ENCODE measurements around the gene MAML2. TPM values are rescaled to one million over a fixed set of nuclear protein-coding genes. Genes with fewer than 3 reads are reported as not detected.

The MAML2 gene
- total and polyA plus RNA-seq, 2 experiments from 2014 or later, result 1.1 to 8.2 TPM

DNA sequence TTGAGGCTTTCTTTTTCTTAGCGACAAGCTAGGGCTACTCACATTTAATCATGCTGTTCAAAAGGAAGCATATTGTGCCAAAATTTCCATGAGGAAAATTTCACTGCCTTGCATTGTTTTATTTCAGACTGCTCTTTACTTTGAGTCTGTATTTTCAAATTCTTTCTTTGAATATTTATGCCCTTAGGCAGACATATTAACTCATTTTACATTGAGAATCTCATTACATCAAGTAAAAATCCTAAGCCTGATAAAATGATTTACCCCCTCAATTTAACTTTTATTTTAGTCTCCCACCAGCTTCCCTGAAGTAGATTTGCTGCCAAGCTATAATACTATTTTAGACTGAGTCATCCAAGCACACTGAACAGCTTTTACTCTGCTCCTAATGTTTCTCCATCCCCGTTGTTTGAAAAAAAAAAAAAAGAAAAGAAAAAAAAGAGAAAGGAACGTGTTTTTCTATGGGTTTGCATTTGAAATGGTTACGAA is 229.8 kb downstream of the MAML2 start:
- no peak for TF ChIP-seq CTCF (IDR thresholded peaks at IDR 0.05; ENCODE audit: low read depth, low read length)
- Histone ChIP-seq H3K9me3 (ENCODE audit: low read depth) (no peaks in the 10 kb centered on the region), H3K27me3 (no peaks in the 10 kb centered on the region), H3K27ac (no peak overlapping the region), H3K4me3 (no peak overlapping the region), H3K4me1 (ENCODE audit: low read depth) (no peaks in the 10 kb centered on the region), H3K36me3 (no peaks in the 10 kb centered on the region)
- peak in 1 of 2 donors; percentile 76 for DNase-seq (ENCODE audit: low read depth in 1 of 2, low spot score in 1 of 2)

DNA sequence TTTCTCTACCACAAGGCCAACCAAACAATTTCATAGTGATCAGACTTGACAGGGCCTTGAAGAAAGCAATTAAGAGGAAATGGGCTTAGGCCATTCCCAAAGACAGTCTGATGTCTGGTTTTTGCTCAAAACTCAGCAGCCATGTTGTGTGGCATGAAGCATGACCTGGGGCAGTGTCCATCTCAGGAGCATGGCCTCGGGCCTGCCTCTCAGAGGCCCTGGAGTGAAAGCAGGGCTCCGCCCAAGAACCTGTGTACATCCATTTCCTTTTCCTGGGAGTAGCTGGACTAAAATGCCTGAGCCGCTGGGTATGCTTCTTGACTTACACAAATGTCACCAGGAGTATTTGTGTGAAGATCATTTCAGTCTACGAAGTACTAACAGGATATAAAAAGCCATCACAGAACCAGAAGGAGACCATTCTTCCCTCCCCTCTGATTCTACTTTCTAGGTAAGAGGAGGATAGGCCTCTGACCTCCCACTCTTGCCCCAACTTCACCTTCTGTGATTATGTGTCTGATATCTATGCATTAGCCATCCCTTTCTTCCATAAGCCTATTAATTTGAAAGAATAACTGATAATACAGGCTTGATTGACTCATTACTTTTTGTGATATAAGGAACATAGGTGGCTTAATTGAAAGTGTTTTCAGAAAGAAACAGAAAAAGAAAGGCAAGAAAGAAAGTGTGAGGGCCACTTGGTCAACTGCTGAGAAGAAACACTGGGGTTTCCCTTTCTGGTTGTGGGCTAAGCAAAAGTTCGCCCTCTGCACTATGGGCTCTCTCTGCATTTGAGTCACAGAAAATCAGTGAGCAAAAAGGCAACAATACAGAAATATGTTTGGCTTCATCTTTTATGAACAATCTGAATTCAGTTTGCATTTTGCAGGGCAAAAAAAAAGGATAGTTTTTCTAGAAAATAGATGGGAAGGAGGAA is 230.5 kb downstream of the MAML2 start:
- no peaks in the 10 kb centered on the region for H3K4me1 ChIP-seq (ENCODE audit: low read depth)
- no peaks in the 10 kb centered on the region for H3K27me3 ChIP-seq
- H3K36me3 ChIP-seq, result no peaks in the 10 kb centered on the region
- H3K4me3 ChIP-seq, result no peak overlapping the region
- TF ChIP-seq CTCF (IDR thresholded peaks at IDR 0.05; ENCODE audit: low read depth, low read length), result no peak
- H3K27ac ChIP-seq, result no peak overlapping the region
- DNase-seq (ENCODE audit: low read depth in 1 of 2, low spot score in 1 of 2), result peak in 1 of 2 donors; percentile 46
- H3K9me3 ChIP-seq (ENCODE audit: low read depth), result no peaks in the 10 kb centered on the region

DNA sequence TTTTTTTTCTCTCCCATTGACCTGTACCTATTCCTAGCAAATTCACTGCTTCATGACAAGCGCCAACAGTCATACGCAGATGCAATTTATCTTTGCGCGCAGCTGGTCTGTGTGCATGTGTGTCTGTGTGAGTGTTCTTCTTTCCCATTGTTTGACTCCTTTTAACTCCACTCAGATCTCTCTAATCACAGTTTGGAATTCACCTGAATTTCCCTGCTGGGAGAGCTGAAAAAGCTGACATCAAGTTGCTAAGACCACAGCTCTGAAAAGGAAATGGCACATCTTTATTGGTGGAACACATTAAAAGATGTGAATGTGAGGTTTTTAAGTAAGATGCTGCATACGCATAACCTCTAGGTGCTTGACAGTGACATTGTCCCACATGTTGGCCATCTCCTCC is 231.7 kb downstream of the MAML2 start:
- DNase-seq (ENCODE audit: low read depth in 1 of 2, low spot score in 1 of 2), result no peak
- no peak overlapping the region for H3K27ac ChIP-seq
- no peak overlapping the region for H3K4me3 ChIP-seq
- peaks cover 4% of the 10 kb centered on the region for H3K4me1 ChIP-seq (ENCODE audit: low read depth)
- no peak for TF ChIP-seq CTCF (IDR thresholded peaks at IDR 0.05; ENCODE audit: low read depth, low read length)
- H3K36me3 ChIP-seq, result no peaks in the 10 kb centered on the region
- no peaks in the 10 kb centered on the region for H3K9me3 ChIP-seq (ENCODE audit: low read depth)
- H3K27me3 ChIP-seq, result no peaks in the 10 kb centered on the region

- Histone ChIP-seq H3K4me3 (no peak overlapping the region), H3K9me3 (ENCODE audit: low read depth) (no peaks in the 10 kb centered on the region), H3K27me3 (no peaks in the 10 kb centered on the region), H3K27ac (no peak overlapping the region), H3K4me1 (ENCODE audit: low read depth) (peaks cover 4% of the 10 kb centered on the region), H3K36me3 (no peaks in the 10 kb centered on the region)
- no peak for TF ChIP-seq CTCF (IDR thresholded peaks at IDR 0.05; ENCODE audit: low read depth, low read length)
- DNase-seq (ENCODE audit: low read depth in 1 of 2, low spot score in 1 of 2), result no peak
Observed at GRCh38 chr11:96110302-96110701, 232.7 kb downstream of the MAML2 start.

- Histone ChIP-seq H3K27me3 (no peaks in the 10 kb centered on the region), H3K9me3 (ENCODE audit: low read depth) (no peaks in the 10 kb centered on the region), H3K4me1 (ENCODE audit: low read depth) (peaks cover 4% of the 10 kb centered on the region), H3K27ac (no peak overlapping the region), H3K4me3 (no peak overlapping the region), H3K36me3 (no peaks in the 10 kb centered on the region)
- DNase-seq (ENCODE audit: low read depth in 1 of 2, low spot score in 1 of 2), result no peak
- no peak for TF ChIP-seq CTCF (IDR thresholded peaks at IDR 0.05; ENCODE audit: low read depth, low read length)
Observed at GRCh38 chr11:96109331-96110030, 233.5 kb downstream of the MAML2 start.
